ENCODE measurements around the gene ATP8B4.

GRCh38 chr15:49977306-49977705, 141.7 kb downstream of the ATP8B4 start:
- no peak for TF ChIP-seq CTCF (IDR thresholded peaks at IDR 0.05 in 2 of 3, conservative IDR thresholded peaks at IDR 0.05 in 1 of 3; ENCODE audit: control insufficient read depth in 2 of 3, extremely low read depth in 1 of 3, insufficient read depth in 1 of 3, low read depth in 3 of 3, low read length in 3 of 3)
- no peak for TF ChIP-seq SIN3A (IDR thresholded peaks at IDR 0.05; ENCODE audit: low read depth, low read length)
- no peak for TF ChIP-seq BHLHE40 (IDR thresholded peaks at IDR 0.05; ENCODE audit: borderline replicate concordance in 1 of 2, low read depth in 2 of 2, low read length in 1 of 2)
- no peak for TF ChIP-seq USF1 (IDR thresholded peaks at IDR 0.05; ENCODE audit: borderline replicate concordance, extremely low read length, insufficient read depth, low read depth, low read length)

Data from GM12878 (cell line).